Stimulated activated naive CD8-positive, alpha-beta T cell treated with anti-CD3 and anti-CD28 coated beads, Interleukin-15, amount 100 ng/mL, for 72 hours (primary cell): Measurements from ENCODE around the gene TBC1D32.
"Not testable (repeated sequence)": the region's sequence is repeated elsewhere in the genome, so short reads cannot be mapped to it uniquely, and the experiment has no call there.

ENCODE experiments used
- ATAC-seq: fragments of 150-1000 bp; cut with Tn5 transposase; 2 replicates; pipeline ENCODE4 v1.10.0; 2021; ENCODE audit warnings: mild to moderate bottlenecking, moderate library complexity
- DNase-seq, 2 donors: peaks; one replicate each; pipeline ENCODE4 v3.0.0; 2021 to 2022
- H3K27ac Mint-ChIP-seq, 2 donors: one replicate each; pipeline ENCODE4 v1.8.0; 2022; ENCODE audit warnings: mild to moderate bottlenecking in 2 of 2, mixed read lengths in 2 of 2, moderate library complexity in 2 of 2
- H3K27me3 Mint-ChIP-seq: one replicate; pipeline ENCODE4 v1.8.0; 2022; ENCODE audit warnings: mixed read lengths
- H3K4me1 Mint-ChIP-seq: one replicate; pipeline ENCODE4 v1.8.0; 2022; ENCODE audit warnings: mild to moderate bottlenecking, mixed read lengths
- H3K4me3 Mint-ChIP-seq, 2 donors: one replicate each; pipeline ENCODE4 v1.8.0; 2022; ENCODE audit warnings: mild to moderate bottlenecking in 2 of 2, mixed read lengths in 2 of 2, moderate library complexity in 1 of 2
- H3K9me3 Mint-ChIP-seq, 2 donors: one replicate each; pipeline ENCODE4 v1.8.0; 2022; ENCODE audit warnings: mixed read lengths in 2 of 2

TBC1D32 gene, protein sequence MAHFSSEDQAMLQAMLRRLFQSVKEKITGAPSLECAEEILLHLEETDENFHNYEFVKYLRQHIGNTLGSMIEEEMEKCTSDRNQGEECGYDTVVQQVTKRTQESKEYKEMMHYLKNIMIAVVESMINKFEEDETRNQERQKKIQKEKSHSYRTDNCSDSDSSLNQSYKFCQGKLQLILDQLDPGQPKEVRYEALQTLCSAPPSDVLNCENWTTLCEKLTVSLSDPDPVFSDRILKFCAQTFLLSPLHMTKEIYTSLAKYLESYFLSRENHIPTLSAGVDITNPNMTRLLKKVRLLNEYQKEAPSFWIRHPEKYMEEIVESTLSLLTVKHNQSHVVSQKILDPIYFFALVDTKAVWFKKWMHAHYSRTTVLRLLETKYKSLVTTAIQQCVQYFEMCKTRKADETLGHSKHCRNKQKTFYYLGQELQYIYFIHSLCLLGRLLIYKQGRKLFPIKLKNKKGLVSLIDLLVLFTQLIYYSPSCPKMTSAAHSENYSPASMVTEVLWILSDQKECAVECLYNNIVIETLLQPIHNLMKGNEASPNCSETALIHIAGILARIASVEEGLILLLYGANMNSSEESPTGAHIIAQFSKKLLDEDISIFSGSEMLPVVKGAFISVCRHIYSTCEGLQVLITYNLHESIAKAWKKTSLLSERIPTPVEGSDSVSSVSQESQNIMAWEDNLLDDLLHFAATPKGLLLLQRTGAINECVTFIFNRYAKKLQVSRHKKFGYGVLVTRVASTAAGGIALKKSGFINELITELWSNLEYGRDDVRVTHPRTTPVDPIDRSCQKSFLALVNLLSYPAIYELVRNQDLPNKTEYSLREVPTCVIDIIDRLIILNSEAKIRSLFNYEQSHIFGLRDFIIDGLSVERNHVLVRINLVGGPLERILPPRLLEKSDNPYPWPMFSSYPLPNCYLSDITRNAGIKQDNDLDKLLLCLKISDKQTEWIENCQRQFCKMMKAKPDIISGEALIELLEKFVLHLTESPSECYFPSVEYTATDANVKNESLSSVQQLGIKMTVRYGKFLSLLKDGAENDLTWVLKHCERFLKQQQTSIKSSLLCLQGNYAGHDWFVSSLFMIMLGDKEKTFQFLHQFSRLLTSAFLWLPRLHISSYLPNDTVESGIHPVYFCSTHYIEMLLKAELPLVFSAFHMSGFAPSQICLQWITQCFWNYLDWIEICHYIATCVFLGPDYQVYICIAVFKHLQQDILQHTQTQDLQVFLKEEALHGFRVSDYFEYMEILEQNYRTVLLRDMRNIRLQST

DNA sequence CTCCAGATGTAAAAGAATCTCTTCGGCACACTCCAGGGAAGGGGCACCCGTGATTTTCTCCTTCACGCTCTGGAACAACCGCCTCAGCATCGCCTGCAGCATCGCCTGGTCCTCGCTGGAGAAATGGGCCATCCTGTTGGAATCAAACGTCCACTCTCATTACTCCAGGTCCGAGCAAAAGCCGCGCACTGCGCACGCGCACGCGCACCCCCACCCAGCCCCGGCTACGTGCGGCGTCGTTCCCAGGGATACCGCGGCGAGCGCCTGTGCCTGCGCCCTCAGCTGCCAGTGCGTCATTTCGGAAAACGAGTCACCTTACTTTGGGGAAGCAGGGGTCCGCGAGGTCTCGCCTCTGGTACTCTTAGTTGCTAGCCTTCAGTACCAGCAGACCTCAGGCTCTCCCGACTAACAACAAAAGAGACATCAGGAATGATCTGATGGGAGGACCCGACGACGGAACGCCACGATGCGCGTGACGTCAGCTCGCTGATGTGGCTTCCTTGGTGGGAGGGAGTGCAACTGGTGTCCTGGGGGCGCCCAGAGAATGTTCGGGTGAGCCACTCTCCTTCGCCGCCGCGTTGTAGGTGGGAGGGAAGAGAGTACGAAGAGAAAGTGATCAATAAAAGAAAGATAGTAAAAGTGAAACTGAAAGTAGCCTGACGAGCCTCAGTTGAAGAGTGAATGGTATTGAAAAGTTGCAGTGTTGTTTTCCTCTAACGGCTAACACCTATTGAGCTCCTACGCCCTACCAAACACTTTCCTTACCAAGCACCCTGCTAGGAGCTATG lies at the start of gene TBC1D32:
Gene TBC1D32, minus strand, starts transcription at position 182 of the 788 bp plus-strand sequence. Its CDS starts 50 bp downstream, at position 132.
- Mint-ChIP-seq H3K27me3 (no peaks in the 10 kb centered on the region), H3K9me3 (no peaks in the 10 kb centered on the region), H3K27ac (peak within 1 kb of the TSS; percentile 97 to 99), H3K4me3 (peak within 1 kb of the TSS; percentile 93 to 96), H3K4me1 (peaks cover 49% of the 10 kb centered on the region)
- peak; percentile 86 to 90 for DNase-seq
- ATAC-seq: peak; percentile 95

DNA sequence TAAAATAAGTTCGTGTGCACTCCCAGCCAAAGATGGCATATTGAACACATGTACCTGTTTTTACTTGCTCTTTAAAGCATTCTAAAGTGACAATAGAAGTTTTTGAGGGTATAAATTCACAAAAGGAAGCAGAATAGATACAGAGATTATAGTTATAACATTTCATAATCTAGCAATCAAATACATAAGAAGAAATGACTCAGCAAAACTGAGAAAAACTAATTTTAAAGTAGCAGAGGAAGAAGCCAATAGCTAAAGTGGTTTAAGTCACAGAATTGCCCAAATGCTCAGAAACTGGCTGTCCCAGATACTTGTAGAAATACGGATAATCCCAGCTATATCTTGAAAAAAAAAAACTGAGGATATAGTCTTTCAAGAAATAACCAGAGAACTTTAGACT lies 49.2 kb upstream of the TBC1D32 start:
- H3K4me3 Mint-ChIP-seq: no peak overlapping the region
- H3K27ac Mint-ChIP-seq: no peak overlapping the region
- DNase-seq (no peak), ATAC-seq (no peak)
- H3K4me1 Mint-ChIP-seq: no peaks in the 10 kb centered on the region
- no peaks in the 10 kb centered on the region for H3K9me3 Mint-ChIP-seq
- H3K27me3 Mint-ChIP-seq: peaks cover 23% of the 10 kb centered on the region

- H3K4me3 Mint-ChIP-seq: no peak overlapping the region
- no peak for DNase-seq
Measured at GRCh38 chr6:121382467-121383121, 48.3 kb upstream of the TBC1D32 start.

GRCh38 chr6:121376411-121376810 lies 42.1 kb upstream of the TBC1D32 start:
- ATAC-seq: no peak
- H3K27me3 Mint-ChIP-seq: no peaks in the 10 kb centered on the region
- no peak for DNase-seq

More at GRCh38 chr6:121382467-121383121, 48.3 kb upstream of the TBC1D32 start:
- no peak for ATAC-seq
- no peak overlapping the region for H3K27ac Mint-ChIP-seq
- H3K27me3 Mint-ChIP-seq: peaks cover 23% of the 10 kb centered on the region
- no peaks in the 10 kb centered on the region for H3K9me3 Mint-ChIP-seq
- no peaks in the 10 kb centered on the region for H3K4me1 Mint-ChIP-seq

GRCh38 chr6:121374219-121374618 lies 39.9 kb upstream of the TBC1D32 start:
- ATAC-seq, H3K4me3 Mint-ChIP-seq, H3K27me3 Mint-ChIP-seq, H3K9me3 Mint-ChIP-seq, H3K4me1 Mint-ChIP-seq, H3K27ac Mint-ChIP-seq, DNase-seq: not testable (repeated sequence)

More at GRCh38 chr6:121376411-121376810, 42.1 kb upstream of the TBC1D32 start:
- Mint-ChIP-seq H3K4me1 (no peaks in the 10 kb centered on the region), H3K9me3 (peaks cover 0 to 5% of the 10 kb centered on the region in 2 donors), H3K4me3 (no peak overlapping the region), H3K27ac (no peak overlapping the region)

DNA sequence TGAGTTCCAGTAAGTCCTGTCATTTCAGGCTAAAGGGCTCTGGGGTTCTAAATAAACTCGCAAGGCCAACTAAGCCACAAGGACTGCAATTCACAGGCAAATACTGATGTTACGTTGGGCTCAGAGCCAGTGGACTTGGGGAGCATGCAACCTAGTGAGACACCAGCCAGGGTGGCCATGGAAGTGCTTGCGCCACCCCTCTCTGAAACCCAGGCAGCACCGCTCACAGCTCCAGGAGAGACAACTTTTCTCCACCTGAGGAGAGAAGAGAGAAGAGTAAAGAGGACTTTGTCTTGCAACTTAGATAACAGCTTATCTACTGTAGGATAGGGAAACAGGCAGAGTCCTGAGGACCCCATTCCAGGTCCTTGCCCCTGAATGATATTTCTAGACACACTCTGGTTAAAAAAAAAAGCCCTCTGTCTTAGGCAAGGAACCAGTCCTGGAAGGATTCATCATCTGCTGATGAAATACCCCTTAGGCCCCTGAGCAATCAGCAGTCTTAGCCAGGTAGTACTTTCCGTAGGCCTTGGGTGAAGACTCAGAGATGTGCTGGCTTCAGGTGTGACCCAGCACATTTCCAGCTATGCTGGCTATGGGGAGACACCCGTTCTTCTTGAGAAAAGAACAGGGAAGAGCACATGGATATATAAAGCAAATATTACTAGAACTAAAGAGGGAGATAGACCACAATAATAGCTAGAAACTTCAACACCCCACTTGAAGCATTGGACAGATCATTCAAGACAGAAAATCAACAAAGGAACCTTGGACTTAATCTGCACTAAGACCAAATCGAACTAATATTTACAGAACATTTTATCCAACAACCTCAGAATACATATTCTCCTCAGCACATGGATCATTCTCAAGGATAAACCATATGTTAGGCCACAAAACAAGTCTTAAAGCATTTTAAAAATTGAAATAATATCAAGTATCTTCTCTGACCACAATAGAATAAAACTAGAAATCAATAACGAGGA lies 31.5 kb upstream of the TBC1D32 start:
- no peaks in the 10 kb centered on the region for H3K4me1 Mint-ChIP-seq
- H3K9me3 Mint-ChIP-seq: no peaks in the 10 kb centered on the region
- DNase-seq: no peak
- no peak for ATAC-seq
- no peak overlapping the region for H3K27ac Mint-ChIP-seq
- no peak overlapping the region for H3K4me3 Mint-ChIP-seq
- H3K27me3 Mint-ChIP-seq: peaks cover 31% of the 10 kb centered on the region

DNA sequence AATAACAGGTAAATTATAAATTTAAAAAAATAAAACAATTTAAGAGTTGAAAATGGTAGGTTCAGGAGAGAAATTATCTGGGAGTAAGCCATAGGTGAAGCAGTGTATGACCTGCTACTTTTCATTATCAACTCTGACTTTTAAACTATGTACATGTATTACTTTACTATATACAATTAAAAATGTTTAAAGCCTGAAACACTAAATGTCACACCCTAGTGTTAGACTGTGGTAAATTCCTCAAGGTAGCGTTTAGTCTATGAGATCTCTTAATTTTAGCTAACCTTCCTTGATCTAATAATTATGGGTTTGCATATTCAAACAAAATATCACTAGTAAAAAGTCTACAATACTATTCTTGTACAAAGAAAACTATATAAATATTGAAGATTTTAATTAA lies 22.3 kb upstream of the TBC1D32 start:
- Mint-ChIP-seq H3K4me1 (no peaks in the 10 kb centered on the region), H3K27ac (no peak overlapping the region), H3K9me3 (no peaks in the 10 kb centered on the region), H3K27me3 (peaks cover 38% of the 10 kb centered on the region), H3K4me3 (no peak overlapping the region)
- no peak for DNase-seq
- no peak for ATAC-seq

GRCh38 chr6:121354764-121355163 lies 20.5 kb upstream of the TBC1D32 start:
- Mint-ChIP-seq H3K27me3 (peaks cover 32% of the 10 kb centered on the region), H3K27ac (no peak overlapping the region), H3K4me1 (no peaks in the 10 kb centered on the region), H3K4me3 (no peak overlapping the region), H3K9me3 (no peaks in the 10 kb centered on the region)
- ATAC-seq (no peak), DNase-seq (no peak)

DNA sequence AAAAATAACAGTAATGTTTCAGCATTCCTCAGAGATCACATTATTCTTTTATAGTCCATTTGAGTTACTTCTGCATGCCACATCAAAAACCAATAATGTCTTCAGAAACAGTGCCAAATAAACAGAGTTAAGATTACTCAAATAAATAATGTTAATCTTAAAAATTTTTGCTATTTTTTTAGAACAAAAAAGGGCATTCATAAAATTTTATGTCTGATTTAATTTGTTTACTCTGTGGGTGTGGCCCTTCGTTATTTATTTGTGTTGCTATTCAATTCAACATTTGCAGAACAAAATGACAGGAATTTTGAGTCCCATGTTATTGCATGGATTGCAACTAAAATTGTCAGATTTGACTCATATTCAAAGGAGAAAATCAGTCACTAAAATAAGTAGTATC lies 18.7 kb upstream of the TBC1D32 start:
- Mint-ChIP-seq H3K9me3 (no peaks in the 10 kb centered on the region), H3K27ac (no peak overlapping the region), H3K27me3 (peaks cover 30% of the 10 kb centered on the region), H3K4me3 (no peak overlapping the region), H3K4me1 (no peaks in the 10 kb centered on the region)
- ATAC-seq (no peak), DNase-seq (no peak)

- H3K9me3 Mint-ChIP-seq: no peaks in the 10 kb centered on the region
- no peaks in the 10 kb centered on the region for H3K4me1 Mint-ChIP-seq
- no peak overlapping the region for H3K27ac Mint-ChIP-seq
- DNase-seq (no peak), ATAC-seq (no peak)
- H3K4me3 Mint-ChIP-seq: no peak overlapping the region
- peaks cover 30% of the 10 kb centered on the region for H3K27me3 Mint-ChIP-seq
Measured at GRCh38 chr6:121351916-121352315, 17.6 kb upstream of the TBC1D32 start.

- no peak for ATAC-seq
- no peak overlapping the region for H3K27ac Mint-ChIP-seq
- DNase-seq: no peak
Measured at GRCh38 chr6:121349596-121349995, 15.3 kb upstream of the TBC1D32 start.

DNA sequence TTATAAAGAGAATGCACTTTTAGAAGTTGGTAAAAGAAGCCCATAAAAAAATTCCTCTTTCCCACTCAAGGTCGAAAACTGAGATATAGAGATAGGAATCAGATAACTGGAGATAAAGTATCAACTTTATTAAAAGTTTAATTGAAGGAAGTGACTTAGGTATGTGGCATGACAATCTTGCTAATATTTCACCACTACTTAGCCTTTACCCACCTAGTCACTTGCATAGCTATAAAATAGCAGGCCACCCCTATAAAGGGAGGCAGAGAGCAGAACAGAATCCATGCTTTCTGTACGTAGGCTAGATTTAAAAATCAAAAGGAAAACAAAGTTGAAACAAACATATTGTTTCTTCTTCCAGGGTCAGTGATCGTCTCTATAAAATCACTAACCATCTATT lies 13.2 kb upstream of the TBC1D32 start:
- H3K4me3 Mint-ChIP-seq: no peak overlapping the region
- no peaks in the 10 kb centered on the region for H3K9me3 Mint-ChIP-seq
- no peak for DNase-seq
- no peak overlapping the region for H3K27ac Mint-ChIP-seq
- no peak for ATAC-seq
- H3K27me3 Mint-ChIP-seq: peaks cover 28% of the 10 kb centered on the region
- H3K4me1 Mint-ChIP-seq: no peaks in the 10 kb centered on the region

More at GRCh38 chr6:121349596-121349995, 15.3 kb upstream of the TBC1D32 start:
- no peak overlapping the region for H3K4me3 Mint-ChIP-seq
- no peaks in the 10 kb centered on the region for H3K9me3 Mint-ChIP-seq
- no peaks in the 10 kb centered on the region for H3K4me1 Mint-ChIP-seq
- H3K27me3 Mint-ChIP-seq: peaks cover 30% of the 10 kb centered on the region

- H3K27me3 Mint-ChIP-seq: peaks cover 20% of the 10 kb centered on the region
- H3K4me1 Mint-ChIP-seq: no peaks in the 10 kb centered on the region
- no peaks in the 10 kb centered on the region for H3K9me3 Mint-ChIP-seq
- no peak for ATAC-seq
- no peak for DNase-seq
- no peak overlapping the region for H3K4me3 Mint-ChIP-seq
- no peak overlapping the region for H3K27ac Mint-ChIP-seq
Measured at GRCh38 chr6:121344539-121344938, 10.3 kb upstream of the TBC1D32 start.
